OCI-LY7 (cell line): ENCODE data around the gene ENOX1. TPM values are rescaled to one million over a fixed set of nuclear protein-coding genes. Genes with fewer than 3 reads are reported as not detected.

Source experiments
- BruUV-seq: library from RNA; stranded (reverse); fragments of 400-500 nt; replicated peaks from 2 replicates; lab custom pipeline; 2021; lab: Mats Ljungman, UMichigan
- CTCF ChIA-PET: fragments of 300-600 bp; sonication (Branson Sonifier 250); formaldehyde crosslinking; loops from one replicate; lab custom pipeline; 2022; ENCODE audit warnings: antibody characterized with exemption; ENCODE audit not compliant: unreplicated experiment; lab: Charles Lee
- POLR2A ChIA-PET: fragments of 300-600 bp; sonication (Branson Sonifier 250); formaldehyde crosslinking; loops from one replicate; lab custom pipeline; 2022; ENCODE audit warnings: antibody characterized with exemption; lab: Charles Lee
- DNase-seq: peaks from one replicate; pipeline ENCODE4 v3.0.0-alpha.2; 2015; ENCODE audit warnings: low spot score
- H2AFZ ChIP-seq: fragments of 200-600 bp; sonication (generic), shearing (Covaris generic); 2 replicates; pipeline ENCODE4 v1.6.1; 2014; ENCODE audit warnings: mild to moderate bottlenecking, antibody characterized with exemption, low read length, moderate library complexity
- H3K27ac ChIP-seq: fragments of 200-600 bp; sonication (generic); 2 replicates; pipeline ENCODE4 v1.5.1; 2014; ENCODE audit warnings: mixed run types, low read depth, mild to moderate bottlenecking, moderate library complexity, low read length, inconsistent platforms; ENCODE audit not compliant: poor library complexity, severe bottlenecking
- H3K36me3 ChIP-seq: fragments of 200-600 bp; sonication (generic); 2 replicates; pipeline ENCODE4 v1.6.1; 2014; ENCODE audit warnings: mild to moderate bottlenecking, antibody characterized with exemption, low read length, moderate library complexity, mixed read lengths; ENCODE audit not compliant: insufficient read depth
- H3K4me1 ChIP-seq: fragments of 200-600 bp; sonication (generic); 2 replicates; pipeline ENCODE4 v1.5.1; 2014; ENCODE audit warnings: mild to moderate bottlenecking, low read length; ENCODE audit not compliant: insufficient read depth, poor library complexity, severe bottlenecking
- H3K4me2 ChIP-seq: fragments of 200-600 bp; sonication (generic); 2 replicates; pipeline ENCODE4 v1.6.1; 2014; ENCODE audit warnings: mild to moderate bottlenecking, low read length
- H3K4me3 ChIP-seq: fragments of 200-600 bp; sonication (generic); 2 replicates; pipeline ENCODE4 v1.5.1; 2014; ENCODE audit warnings: mild to moderate bottlenecking, low read depth, low read length; ENCODE audit not compliant: poor library complexity, severe bottlenecking
- H3K79me2 ChIP-seq: fragments of 200-600 bp; sonication (generic); 2 replicates; pipeline ENCODE4 v1.6.1; 2016; ENCODE audit warnings: low read depth, mild to moderate bottlenecking, low read length, moderate library complexity, mixed read lengths; ENCODE audit not compliant: insufficient read depth
- H3K9me2 ChIP-seq: fragments of 200-600 bp; sonication (generic); 2 replicates; pipeline ENCODE4 v1.6.1; 2016; ENCODE audit warnings: mild to moderate bottlenecking, low read length, mixed read lengths; ENCODE audit not compliant: insufficient read depth
- H3K9me3 ChIP-seq: fragments of 200-600 bp; sonication (generic); 2 replicates; pipeline ENCODE4 v1.6.1; 2014; ENCODE audit warnings: mild to moderate bottlenecking, mixed run types, low read length, mixed read lengths
- H4K20me1 ChIP-seq: fragments of 200-600 bp; sonication (generic); 2 replicates; pipeline ENCODE4 v1.6.1; 2014; ENCODE audit warnings: mild to moderate bottlenecking, antibody characterized with exemption, low read length, moderate library complexity, mixed read lengths; ENCODE audit not compliant: insufficient read depth
- EZH2phosphoT487 ChIP-seq: fragments of 200-600 bp; sonication (generic); IDR thresholded peaks from 2 replicates; pipeline ENCODE4 v1.6.1; 2018; ENCODE audit warnings: low read depth, borderline replicate concordance, mild to moderate bottlenecking, mixed run types, antibody characterized with exemption, low read length, moderate library complexity, mixed read lengths
- intact Hi-C: fragments of 100-400 bp; cut with micrococcal nuclease; formaldehyde crosslinking; loops from one replicate; pipeline ENCODE4 v1.10.0; 2022; ENCODE audit not compliant: unreplicated experiment
- total RNA-seq, 2 experiments: library from RNA; depleted of rRNA in 1 of 2; stranded (reverse); fragments of >200 nt in 1 of 2; shearing (Covaris generic) in 1 of 2; gene quantifications; 2 replicates each; pipeline ENCODE4 v1.2.3, GENCODE V29; 2014 to 2022
- TF ChIP-seq, protein P1 (sequence below): fragments of 200-600 bp; sonication (generic); conservative IDR thresholded peaks from 2 replicates; pipeline ENCODE4 v1.5.1; 2014; ENCODE audit warnings: mild to moderate bottlenecking, antibody characterized with exemption, low read length, moderate library complexity, mixed read lengths

The ENOX1 gene
- total RNA-seq, 2 experiments from 2014 or later, result 0.03 TPM; not detected in 1

DNA sequence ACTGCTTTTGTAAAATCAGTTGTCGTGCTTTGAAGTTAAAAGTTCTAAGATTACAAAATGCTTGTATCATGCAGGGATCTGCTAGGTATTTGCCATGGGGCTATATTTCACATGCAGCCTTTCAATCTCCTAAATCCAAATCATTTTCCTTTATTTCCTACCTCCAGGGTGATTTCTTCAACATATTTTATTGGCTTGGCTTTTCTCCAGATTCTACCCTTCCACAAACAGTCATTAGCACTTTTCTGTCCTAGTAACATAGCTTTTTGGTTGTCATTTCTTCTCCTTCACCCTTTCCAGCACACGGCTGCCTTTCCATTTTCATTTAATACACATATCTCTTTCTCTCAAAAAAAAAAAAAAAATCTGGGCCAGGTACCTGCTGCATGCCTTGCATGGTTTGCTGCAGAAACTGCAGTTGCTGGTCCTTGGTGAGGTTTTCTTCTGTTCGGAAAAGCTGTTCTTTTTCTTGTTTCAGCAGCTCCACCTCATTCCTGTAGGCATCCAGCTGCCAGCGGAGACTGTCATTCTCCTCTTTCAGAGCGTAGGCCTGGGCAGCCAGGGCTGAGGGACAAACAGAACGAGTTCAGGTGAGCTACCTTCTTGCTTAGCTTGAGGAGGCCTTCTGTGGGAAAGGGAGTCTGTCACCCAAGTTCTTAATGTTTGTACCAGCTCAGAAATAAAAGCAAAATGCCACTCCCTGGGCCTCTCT lies 488.6 kb downstream of the ENOX1 start:
- CTCF ChIA-PET, result no interaction called here
- Histone ChIP-seq H2AFZ (no peak overlapping the region), H3K9me2 (no peaks in the 10 kb centered on the region), H3K36me3 (no peaks in the 10 kb centered on the region), H3K4me3 (no peak overlapping the region), H4K20me1 (no peaks in the 10 kb centered on the region), H3K27ac (no peak overlapping the region), H3K4me1 (no peaks in the 10 kb centered on the region), H3K79me2 (no peaks in the 10 kb centered on the region), H3K9me3 (no peaks in the 10 kb centered on the region), H3K4me2 (no peak overlapping the region)
- POLR2A ChIA-PET, result interaction anchor here (1.0 kb wide), 1 partner anchor 16 kb away, joined by 3 read pairs; no protein-coding TSS in a partner anchor
- no TSS peak for BruUV-seq
- intact Hi-C loops, result no loop called here
- DNase-seq, result no peak
- TF ChIP-seq EZH2phosphoT487, result no peak
- TF ChIP-seq, protein P1, sequence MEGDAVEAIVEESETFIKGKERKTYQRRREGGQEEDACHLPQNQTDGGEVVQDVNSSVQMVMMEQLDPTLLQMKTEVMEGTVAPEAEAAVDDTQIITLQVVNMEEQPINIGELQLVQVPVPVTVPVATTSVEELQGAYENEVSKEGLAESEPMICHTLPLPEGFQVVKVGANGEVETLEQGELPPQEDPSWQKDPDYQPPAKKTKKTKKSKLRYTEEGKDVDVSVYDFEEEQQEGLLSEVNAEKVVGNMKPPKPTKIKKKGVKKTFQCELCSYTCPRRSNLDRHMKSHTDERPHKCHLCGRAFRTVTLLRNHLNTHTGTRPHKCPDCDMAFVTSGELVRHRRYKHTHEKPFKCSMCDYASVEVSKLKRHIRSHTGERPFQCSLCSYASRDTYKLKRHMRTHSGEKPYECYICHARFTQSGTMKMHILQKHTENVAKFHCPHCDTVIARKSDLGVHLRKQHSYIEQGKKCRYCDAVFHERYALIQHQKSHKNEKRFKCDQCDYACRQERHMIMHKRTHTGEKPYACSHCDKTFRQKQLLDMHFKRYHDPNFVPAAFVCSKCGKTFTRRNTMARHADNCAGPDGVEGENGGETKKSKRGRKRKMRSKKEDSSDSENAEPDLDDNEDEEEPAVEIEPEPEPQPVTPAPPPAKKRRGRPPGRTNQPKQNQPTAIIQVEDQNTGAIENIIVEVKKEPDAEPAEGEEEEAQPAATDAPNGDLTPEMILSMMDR, result no peak

DNA sequence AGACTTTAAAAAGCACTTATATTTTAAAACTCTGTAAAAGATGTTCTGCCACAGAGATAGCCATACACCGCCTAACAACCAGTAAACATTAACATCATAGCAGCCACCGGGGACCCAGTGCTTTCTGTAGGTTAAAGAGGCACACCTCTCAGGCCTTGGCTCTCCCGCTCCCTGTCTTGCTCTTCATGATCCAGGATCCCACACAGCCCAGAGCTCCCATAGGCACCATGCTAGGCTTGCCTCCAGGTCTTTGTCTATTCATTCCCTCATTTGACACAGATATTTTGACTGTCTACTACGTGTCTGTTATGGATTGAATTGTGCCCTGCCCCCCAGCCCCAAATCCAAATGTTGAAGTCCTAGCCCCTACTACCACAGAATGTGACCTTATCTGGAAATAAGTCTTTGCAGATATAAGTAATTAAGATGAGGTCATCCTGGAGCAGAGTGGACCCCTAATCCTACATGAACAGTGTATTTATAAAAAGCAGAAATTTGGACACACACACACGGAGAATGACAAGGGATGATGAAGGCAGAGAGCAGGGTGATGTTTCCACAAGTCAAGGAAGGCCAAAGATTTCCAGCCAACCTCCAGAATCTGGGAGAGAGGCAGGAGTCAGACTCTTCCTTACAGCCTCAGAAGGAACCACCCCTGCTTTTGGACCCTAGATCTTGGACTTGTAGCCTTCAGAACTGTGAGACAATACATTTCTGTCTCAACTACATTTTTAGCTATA lies 490.8 kb downstream of the ENOX1 start:
- ChIA-PET POLR2A (interaction anchor here (0.7 kb wide), 1 partner anchor 58 kb away, joined by 3 read pairs; no protein-coding TSS in a partner anchor), CTCF (no interaction called here)
- Histone ChIP-seq H3K4me2 (no peak overlapping the region), H4K20me1 (no peaks in the 10 kb centered on the region), H3K36me3 (no peaks in the 10 kb centered on the region), H3K4me3 (no peak overlapping the region), H3K27ac (no peak overlapping the region), H3K4me1 (no peaks in the 10 kb centered on the region), H3K9me3 (no peaks in the 10 kb centered on the region), H3K9me2 (no peaks in the 10 kb centered on the region), H2AFZ (no peak overlapping the region), H3K79me2 (no peaks in the 10 kb centered on the region)
- no peak for DNase-seq
- TF ChIP-seq EZH2phosphoT487, result no peak
- TF ChIP-seq, protein P1, result no peak
- no TSS peak for BruUV-seq
- intact Hi-C loops, result no loop called here

DNA sequence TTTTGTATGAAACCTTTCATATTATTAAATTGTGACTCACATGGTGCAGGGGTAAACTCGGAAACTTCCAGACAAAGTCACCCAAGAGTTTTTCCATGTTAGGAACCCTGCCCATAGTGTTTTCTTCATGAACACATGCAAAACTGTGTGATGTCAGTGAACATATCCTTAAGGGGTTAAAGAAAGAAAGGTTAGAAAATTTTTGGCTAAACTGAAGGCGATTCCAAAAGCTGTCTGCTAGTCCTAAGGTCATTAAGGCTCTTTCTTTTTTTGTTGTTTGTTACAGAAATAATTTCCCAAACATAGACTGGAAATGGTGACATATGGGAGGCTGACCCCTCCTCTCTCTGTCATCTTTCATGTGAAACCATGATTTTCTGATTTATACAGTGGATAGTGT lies 491.5 kb downstream of the ENOX1 start:
- TF ChIP-seq EZH2phosphoT487, result no peak
- TF ChIP-seq, protein P1, result no peak
- intact Hi-C loops, result no loop called here
- Histone ChIP-seq H3K9me2 (no peaks in the 10 kb centered on the region), H3K9me3 (no peaks in the 10 kb centered on the region), H3K79me2 (no peaks in the 10 kb centered on the region), H3K36me3 (no peaks in the 10 kb centered on the region), H3K4me2 (no peak overlapping the region), H3K4me1 (no peaks in the 10 kb centered on the region), H3K4me3 (no peak overlapping the region), H4K20me1 (no peaks in the 10 kb centered on the region), H2AFZ (no peak overlapping the region), H3K27ac (no peak overlapping the region)
- CTCF ChIA-PET, result no interaction called here
- POLR2A ChIA-PET, result no interaction called here
- no TSS peak for BruUV-seq
- no peak for DNase-seq
